Hematopoietic multipotent progenitor cell treated with erythropoietin and hydrocortisone succinate and interleukin-3 and kit ligand, for 17 days (in vitro differentiated cells): ENCODE measurements around the gene PDCD1.
"Not testable (repeated sequence)": the region's sequence is repeated elsewhere in the genome, so short reads cannot be mapped to it uniquely, and the experiment has no call there.

ENCODE experiments used
- DNase-seq: peaks from one replicate; pipeline ENCODE4 v3.0.0-alpha.2; 2015; ENCODE audit warnings: low spot score

Gene PDCD1

GRCh38 chr2:241813644-241814392 is 44.9 kb downstream of the PDCD1 start:
- DNase-seq: no peak

GRCh38 chr2:241812730-241813643 is 45.7 kb downstream of the PDCD1 start:
- no peak for DNase-seq

- DNase-seq: no peak
Measured at GRCh38 chr2:241811952-241812729, 46.6 kb downstream of the PDCD1 start.

DNA sequence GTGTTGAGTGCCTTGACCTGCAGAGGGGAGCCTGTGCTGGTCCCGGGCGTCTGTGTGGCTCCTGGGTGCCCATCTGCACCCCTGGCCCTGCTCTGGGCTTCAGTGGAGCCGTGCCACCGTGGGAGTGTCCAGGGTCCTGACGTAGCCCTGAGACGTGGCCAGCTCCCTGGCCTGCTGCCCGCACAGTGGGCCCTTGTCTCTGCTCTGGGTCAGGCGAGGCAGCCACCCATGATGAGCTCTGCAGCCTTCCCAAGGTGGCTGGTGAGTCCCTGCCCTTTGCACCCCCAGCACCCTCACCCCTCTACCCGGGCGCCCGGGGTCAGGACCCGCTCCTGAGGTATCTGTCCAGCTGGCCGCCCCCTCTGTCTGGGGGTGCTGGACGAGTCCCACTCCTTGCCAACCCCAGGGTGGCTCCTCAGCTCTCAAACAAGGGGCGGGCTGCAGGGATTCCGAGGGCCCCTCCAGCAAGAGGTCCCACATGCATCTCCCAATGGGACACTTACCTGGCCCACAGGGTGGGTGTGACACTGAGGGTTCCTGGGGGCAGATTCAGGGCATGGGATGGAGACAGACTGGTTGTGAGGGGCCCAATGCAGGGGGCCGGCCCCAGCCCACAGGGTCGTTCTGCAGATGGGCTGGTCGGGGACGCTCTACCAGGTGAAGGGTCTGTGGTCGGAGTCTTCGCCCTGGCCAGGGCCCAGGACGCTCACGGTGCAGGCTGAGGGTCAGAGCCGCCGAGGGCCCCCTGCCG is 47.3 kb downstream of the PDCD1 start:
- no peak for DNase-seq

DNA sequence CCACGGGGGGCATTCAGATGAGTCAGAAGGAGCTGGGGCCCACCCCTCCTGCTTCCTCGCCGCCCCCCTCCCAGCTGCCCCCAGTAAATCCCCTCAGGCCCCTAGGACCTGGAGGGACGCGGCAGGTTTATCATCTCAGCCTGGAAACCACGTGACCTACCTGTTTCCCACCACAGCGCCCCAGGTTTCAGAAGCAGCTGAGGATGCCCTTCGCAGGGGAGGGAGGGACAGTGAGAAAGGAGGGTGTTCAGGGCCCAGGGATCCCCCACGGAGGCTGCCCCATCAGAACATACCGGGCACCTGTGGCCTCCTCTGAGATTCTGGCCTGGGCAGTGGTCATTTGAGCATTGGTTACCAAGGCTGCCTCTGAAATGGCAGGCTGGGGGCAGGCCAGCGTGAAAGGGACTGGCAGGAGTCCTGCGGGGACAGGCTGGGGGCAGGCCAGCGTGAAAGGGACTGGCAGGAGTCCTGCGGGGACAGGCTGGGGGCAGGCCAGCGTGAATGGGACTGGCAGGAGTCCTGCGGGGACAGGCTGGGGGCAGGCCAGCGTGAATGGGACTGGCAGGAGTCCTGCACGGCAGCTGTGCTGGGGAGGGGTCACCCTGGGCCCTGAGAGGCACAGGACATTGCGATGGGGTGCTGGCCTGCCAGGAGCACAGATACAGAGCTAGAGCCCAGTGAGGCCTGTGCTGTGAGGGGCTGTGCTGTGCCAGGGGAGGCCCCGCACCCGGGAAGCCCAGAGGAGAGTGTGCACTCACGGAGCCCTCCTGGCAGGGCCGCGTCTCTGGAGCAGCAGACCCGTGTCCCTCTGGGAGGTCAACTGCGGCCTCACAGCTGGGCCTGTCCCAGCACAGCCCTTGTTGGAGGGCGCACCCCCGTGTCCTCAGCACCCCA is 48.1 kb downstream of the PDCD1 start:
- DNase-seq: no peak

- DNase-seq: no peak
Measured at GRCh38 chr2:241809383-241810306, 49.0 kb downstream of the PDCD1 start.

- no peak for DNase-seq
Measured at GRCh38 chr2:241808721-241809382, 49.8 kb downstream of the PDCD1 start, which contains the start of gene NEU4. Gene NEU4, plus strand, starts transcription at chr2:241809193. Its CDS starts 5,292 bp downstream, at chr2:241814485.

- no peak for DNase-seq
Measured at GRCh38 chr2:241808051-241808720, 50.5 kb downstream of the PDCD1 start.

DNA sequence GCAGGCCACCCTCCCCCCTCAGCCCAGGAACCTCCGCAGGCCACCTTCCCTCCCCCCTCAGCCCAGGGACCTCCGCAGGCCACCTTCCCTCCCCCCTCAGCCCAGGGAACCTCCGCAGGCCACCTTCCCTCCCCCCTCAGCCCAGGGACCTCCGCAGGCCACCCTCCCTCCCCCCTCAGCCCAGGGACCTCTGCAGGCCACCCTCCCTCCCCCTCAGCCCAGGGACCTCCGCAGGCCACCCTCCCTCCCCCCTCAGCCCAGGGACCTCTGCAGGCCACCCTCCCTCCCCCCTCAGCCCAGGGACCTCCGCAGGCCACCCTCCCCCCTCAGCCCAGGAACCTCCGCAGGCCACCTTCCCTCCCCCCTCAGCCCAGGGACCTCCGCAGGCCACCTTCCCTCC is 52.5 kb downstream of the PDCD1 start:
- not testable (repeated sequence) for DNase-seq

DNA sequence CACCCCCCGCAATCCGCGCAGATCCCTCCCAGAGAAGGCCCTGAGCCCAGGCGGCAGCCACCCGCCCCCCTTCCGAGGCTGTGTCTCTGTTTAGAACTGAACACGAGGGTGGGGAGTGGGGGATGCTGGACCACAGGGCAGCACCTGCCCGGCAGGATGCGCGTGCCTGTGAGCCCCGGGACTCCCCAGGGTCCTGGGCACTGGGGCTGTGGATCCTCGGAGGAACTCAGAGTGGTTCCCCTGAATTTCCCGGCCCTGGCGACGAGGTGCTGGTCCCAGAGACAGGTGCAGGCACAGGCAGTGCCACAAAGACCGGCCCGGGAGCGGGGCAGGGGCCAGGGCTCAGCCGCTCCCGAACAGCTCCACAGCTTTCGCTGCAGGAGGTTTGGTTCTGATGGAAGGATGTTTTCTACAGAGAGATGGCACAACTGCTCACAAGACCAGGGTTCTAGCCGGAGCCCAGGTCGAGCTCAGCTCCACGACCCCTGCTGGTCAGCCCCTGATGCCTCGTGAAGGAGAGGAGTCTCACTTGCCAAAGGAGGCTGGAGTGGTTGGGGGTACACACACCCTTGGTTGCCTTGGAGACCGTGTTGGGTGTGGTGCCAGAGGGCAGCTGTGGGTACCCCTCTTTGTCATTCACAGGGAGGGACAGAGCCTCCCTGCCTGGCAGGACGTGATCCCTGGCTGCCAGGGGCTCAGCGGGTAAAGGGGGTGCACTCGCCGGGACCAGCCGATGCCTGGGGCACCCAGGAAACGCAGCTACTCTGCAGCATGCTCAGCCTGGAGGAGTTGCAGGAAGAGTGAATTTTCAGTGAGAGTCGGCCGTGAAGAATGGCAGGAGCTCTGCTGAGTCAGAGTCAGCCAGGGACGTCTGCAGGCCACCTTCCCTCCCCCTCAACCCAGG is 54.1 kb downstream of the PDCD1 start:
- no peak for DNase-seq

GRCh38 chr2:241803387-241804325 is 55.0 kb downstream of the PDCD1 start:
- no peak for DNase-seq

- DNase-seq: no peak
Measured at GRCh38 chr2:241802421-241803318, 56.0 kb downstream of the PDCD1 start.

DNA sequence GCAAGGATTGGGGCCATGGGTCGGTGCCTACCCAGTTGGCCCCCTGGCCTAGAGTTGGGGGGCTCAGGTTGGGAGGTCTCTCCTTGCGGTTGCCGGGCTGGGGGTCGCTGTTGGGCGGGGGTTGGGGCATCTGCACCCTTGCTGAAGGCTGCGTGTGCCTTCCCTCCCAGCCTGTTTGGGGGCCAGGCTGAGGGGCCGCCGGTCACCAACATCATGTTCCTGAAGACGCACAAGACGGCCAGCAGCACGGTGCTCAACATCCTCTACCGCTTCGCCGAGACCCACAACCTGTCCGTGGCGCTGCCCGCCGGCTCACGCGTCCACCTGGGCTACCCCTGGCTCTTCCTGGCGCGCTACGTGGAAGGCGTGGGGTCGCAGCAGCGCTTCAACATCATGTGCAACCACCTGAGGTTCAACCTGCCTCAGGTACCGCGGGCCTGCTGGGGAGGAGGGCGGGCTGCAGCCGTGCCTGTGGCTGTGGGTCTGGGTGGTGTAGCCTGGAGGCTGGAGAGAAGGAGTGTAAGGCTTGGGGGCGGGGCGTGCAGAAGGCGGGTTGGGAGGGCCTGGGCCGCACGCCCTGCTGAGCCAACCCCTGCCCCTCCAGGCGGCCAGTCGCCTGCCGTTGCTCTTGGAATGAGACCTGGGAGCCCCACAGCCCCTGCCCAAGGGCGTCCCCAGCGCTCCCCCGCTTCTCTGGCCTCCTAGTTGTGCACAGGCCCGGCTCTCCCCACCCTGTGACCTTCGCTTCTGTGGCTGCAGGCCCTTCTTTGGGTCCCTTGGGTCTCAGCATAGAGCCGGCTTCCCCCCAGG is 56.9 kb downstream of the PDCD1 start:
- DNase-seq: no peak
